ENCODE measurements around the gene AHCYL1.
A peak's percentile ranks its signal among the peaks of the same experiment; 100 is the strongest.
"Not testable (repeated sequence)": the region's sequence is repeated elsewhere in the genome, so short reads cannot be mapped to it uniquely, and the experiment has no call there.

The AHCYL1 gene

GRCh38 chr1:110002695-110003094 lies 18.1 kb downstream of the AHCYL1 start:
- DNase-seq = no peak

- peak; percentile 62 for DNase-seq
Observed at GRCh38 chr1:110003747-110004428, 19.3 kb downstream of the AHCYL1 start.

- DNase-seq = no peak
Observed at GRCh38 chr1:110004583-110004982, 20.0 kb downstream of the AHCYL1 start.

GRCh38 chr1:110005971-110006370 lies 21.4 kb downstream of the AHCYL1 start:
- DNase-seq = no peak

GRCh38 chr1:110006516-110006915 lies 22.0 kb downstream of the AHCYL1 start:
- DNase-seq = no peak

GRCh38 chr1:110007046-110007830 lies 22.7 kb downstream of the AHCYL1 start:
- no peak for DNase-seq

- DNase-seq = no peak
Observed at GRCh38 chr1:110008971-110009565, 24.5 kb downstream of the AHCYL1 start.

GRCh38 chr1:110011527-110012041 lies 27.0 kb downstream of the AHCYL1 start:
- peak; percentile 46 for DNase-seq

- no peak for DNase-seq
Observed at GRCh38 chr1:110012100-110012780, 27.7 kb downstream of the AHCYL1 start.

GRCh38 chr1:110017792-110018191 lies 33.2 kb downstream of the AHCYL1 start:
- no peak for DNase-seq

GRCh38 chr1:110018396-110018795 lies 33.8 kb downstream of the AHCYL1 start:
- no peak for DNase-seq

- DNase-seq = no peak
Observed at GRCh38 chr1:110019770-110020169, 35.2 kb downstream of the AHCYL1 start.

GRCh38 chr1:110021285-110021684 lies 36.7 kb downstream of the AHCYL1 start:
- DNase-seq = no peak

GRCh38 chr1:110024613-110025012 lies 40.0 kb downstream of the AHCYL1 start:
- DNase-seq = no peak

GRCh38 chr1:110030687-110031086 lies 46.1 kb downstream of the AHCYL1 start:
- DNase-seq = not testable (repeated sequence)

- DNase-seq = no peak
Observed at GRCh38 chr1:110032327-110032726, 47.8 kb downstream of the AHCYL1 start.

- DNase-seq = no peak
Observed at GRCh38 chr1:110033421-110033820, 48.9 kb downstream of the AHCYL1 start.

- no peak for DNase-seq
Observed at GRCh38 chr1:110034040-110034450, 49.5 kb downstream of the AHCYL1 start.

- peak; percentile 86 for DNase-seq
Observed at GRCh38 chr1:110034451-110035235, 50.1 kb downstream of the AHCYL1 start, which contains the start of gene STRIP1. TSS of gene STRIP1 (plus strand) at chr1:110034624. CDS start at chr1:110034638, 14 bp downstream.

GRCh38 chr1:110035236-110035752 lies 50.7 kb downstream of the AHCYL1 start:
- DNase-seq = no peak

GRCh38 chr1:110038271-110038670 lies 53.7 kb downstream of the AHCYL1 start:
- no peak for DNase-seq

- no peak for DNase-seq
Observed at GRCh38 chr1:110039641-110040040, 55.1 kb downstream of the AHCYL1 start.

Data from SIG-M5 (cell line).